Ovary (tissue), 3 donors: Measurements from ENCODE around the gene TMEM269.

Source experiments
- POLR2A ChIP-seq: fragments of 450-650 bp; IDR thresholded peaks from one replicate; pipeline ENCODE4 v1.6.1; 2017; ENCODE audit warnings: antibody characterized with exemption, mild to moderate bottlenecking, moderate library complexity
- TF ChIP-seq, protein P1 (sequence below), 3 donors: fragments of 450-650 bp in 2 of 3; fragments of 200-600 bp in 1 of 3; IDR thresholded peaks; one replicate each; pipeline versions ENCODE4 v1.5.1 to v1.8.0; 2016 to 2022; ENCODE audit warnings: antibody characterized with exemption in 3 of 3, mild to moderate bottlenecking in 1 of 3
- donor health status: DM: no; HTN: no; CAD: no.

DNA sequence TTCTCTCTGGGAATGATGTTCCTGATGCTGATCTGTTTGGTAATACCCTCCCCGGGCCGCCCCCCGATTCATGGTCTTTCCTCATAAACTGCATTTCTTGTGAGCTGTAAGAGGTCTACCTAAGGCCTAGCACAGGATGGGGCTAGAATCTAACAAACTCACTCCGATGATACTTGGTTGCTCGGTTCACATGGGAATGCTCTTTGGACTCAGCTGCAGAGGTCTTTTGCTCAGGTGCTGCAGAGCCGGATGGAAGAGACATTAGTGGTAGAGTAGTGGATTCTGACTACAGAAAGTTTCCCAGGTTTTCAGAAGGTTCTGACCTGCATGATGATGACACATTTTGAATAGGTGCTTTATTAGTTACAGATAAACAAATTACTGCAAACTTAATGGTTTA is 8.3 kb upstream of the TMEM269 start:
- no peak for TF ChIP-seq POLR2A
- TF ChIP-seq, protein P1, sequence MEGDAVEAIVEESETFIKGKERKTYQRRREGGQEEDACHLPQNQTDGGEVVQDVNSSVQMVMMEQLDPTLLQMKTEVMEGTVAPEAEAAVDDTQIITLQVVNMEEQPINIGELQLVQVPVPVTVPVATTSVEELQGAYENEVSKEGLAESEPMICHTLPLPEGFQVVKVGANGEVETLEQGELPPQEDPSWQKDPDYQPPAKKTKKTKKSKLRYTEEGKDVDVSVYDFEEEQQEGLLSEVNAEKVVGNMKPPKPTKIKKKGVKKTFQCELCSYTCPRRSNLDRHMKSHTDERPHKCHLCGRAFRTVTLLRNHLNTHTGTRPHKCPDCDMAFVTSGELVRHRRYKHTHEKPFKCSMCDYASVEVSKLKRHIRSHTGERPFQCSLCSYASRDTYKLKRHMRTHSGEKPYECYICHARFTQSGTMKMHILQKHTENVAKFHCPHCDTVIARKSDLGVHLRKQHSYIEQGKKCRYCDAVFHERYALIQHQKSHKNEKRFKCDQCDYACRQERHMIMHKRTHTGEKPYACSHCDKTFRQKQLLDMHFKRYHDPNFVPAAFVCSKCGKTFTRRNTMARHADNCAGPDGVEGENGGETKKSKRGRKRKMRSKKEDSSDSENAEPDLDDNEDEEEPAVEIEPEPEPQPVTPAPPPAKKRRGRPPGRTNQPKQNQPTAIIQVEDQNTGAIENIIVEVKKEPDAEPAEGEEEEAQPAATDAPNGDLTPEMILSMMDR (IDR thresholded peaks at IDR 0.05) = no peak
